Measurements from ENCODE around the gene TMPRSS11E.

The TMPRSS11E gene

GRCh38 chr4:68460085-68460484 lies 12.8 kb downstream of the TMPRSS11E start:
- no peak for DNase-seq
- Histone ChIP-seq H3K4me3 (ENCODE audit: low read depth, low read length) (no peak overlapping the region), H3K36me3 (no peaks in the 10 kb centered on the region), H3K4me1 (no peaks in the 10 kb centered on the region), H3K27me3 (no peaks in the 10 kb centered on the region), H3K9me3 (no peaks in the 10 kb centered on the region)
- TF ChIP-seq, protein P1, sequence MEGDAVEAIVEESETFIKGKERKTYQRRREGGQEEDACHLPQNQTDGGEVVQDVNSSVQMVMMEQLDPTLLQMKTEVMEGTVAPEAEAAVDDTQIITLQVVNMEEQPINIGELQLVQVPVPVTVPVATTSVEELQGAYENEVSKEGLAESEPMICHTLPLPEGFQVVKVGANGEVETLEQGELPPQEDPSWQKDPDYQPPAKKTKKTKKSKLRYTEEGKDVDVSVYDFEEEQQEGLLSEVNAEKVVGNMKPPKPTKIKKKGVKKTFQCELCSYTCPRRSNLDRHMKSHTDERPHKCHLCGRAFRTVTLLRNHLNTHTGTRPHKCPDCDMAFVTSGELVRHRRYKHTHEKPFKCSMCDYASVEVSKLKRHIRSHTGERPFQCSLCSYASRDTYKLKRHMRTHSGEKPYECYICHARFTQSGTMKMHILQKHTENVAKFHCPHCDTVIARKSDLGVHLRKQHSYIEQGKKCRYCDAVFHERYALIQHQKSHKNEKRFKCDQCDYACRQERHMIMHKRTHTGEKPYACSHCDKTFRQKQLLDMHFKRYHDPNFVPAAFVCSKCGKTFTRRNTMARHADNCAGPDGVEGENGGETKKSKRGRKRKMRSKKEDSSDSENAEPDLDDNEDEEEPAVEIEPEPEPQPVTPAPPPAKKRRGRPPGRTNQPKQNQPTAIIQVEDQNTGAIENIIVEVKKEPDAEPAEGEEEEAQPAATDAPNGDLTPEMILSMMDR (IDR thresholded peaks at IDR 0.05; ENCODE audit: low read depth, low read length), result no peak

- H3K4me1 ChIP-seq, result no peaks in the 10 kb centered on the region
- TF ChIP-seq, protein P1 (IDR thresholded peaks at IDR 0.05; ENCODE audit: low read depth, low read length), result no peak
- H3K36me3 ChIP-seq, result no peaks in the 10 kb centered on the region
- DNase-seq, result no peak
- H3K9me3 ChIP-seq, result no peaks in the 10 kb centered on the region
- no peaks in the 10 kb centered on the region for H3K27me3 ChIP-seq
- no peak overlapping the region for H3K4me3 ChIP-seq (ENCODE audit: low read depth, low read length)
These were observed 14.5 kb downstream of the TMPRSS11E start for GRCh38 chr4:68461790-68462189.

GRCh38 chr4:68462691-68463090 lies 15.4 kb downstream of the TMPRSS11E start:
- Histone ChIP-seq H3K36me3 (no peaks in the 10 kb centered on the region), H3K4me3 (ENCODE audit: low read depth, low read length) (no peak overlapping the region), H3K27me3 (no peaks in the 10 kb centered on the region), H3K4me1 (no peaks in the 10 kb centered on the region), H3K9me3 (no peaks in the 10 kb centered on the region)
- DNase-seq, result no peak
- TF ChIP-seq, protein P1 (IDR thresholded peaks at IDR 0.05; ENCODE audit: low read depth, low read length), result no peak

GRCh38 chr4:68463796-68464195 lies 16.5 kb downstream of the TMPRSS11E start:
- Histone ChIP-seq H3K36me3 (no peaks in the 10 kb centered on the region), H3K4me3 (ENCODE audit: low read depth, low read length) (no peak overlapping the region), H3K9me3 (no peaks in the 10 kb centered on the region), H3K27me3 (no peaks in the 10 kb centered on the region), H3K4me1 (no peaks in the 10 kb centered on the region)
- TF ChIP-seq, protein P1 (IDR thresholded peaks at IDR 0.05; ENCODE audit: low read depth, low read length), result no peak
- no peak for DNase-seq

DNA sequence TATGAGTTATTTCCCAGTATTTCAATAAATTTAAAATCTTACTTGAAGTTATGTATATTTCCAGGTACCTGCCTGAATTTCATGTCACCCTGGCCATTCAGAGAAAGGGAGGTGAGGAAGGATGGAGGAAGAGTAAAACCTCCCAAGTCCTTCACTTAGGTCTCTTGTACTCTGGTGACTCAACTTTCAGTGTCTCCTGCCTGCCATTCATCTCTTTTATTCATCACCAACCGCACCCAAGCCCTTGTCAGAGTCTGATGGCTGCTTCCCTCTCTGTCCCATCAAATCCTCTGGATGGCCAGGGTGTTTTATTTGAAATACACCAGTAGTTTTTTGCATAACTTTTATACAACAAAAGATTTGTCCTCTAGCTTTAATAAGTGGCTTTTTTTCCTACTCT lies 17.8 kb downstream of the TMPRSS11E start:
- Histone ChIP-seq H3K27me3 (no peaks in the 10 kb centered on the region), H3K4me1 (no peaks in the 10 kb centered on the region), H3K36me3 (no peaks in the 10 kb centered on the region), H3K9me3 (no peaks in the 10 kb centered on the region), H3K4me3 (ENCODE audit: low read depth, low read length) (no peak overlapping the region)
- no peak for DNase-seq
- TF ChIP-seq, protein P1 (IDR thresholded peaks at IDR 0.05; ENCODE audit: low read depth, low read length), result no peak

DNA sequence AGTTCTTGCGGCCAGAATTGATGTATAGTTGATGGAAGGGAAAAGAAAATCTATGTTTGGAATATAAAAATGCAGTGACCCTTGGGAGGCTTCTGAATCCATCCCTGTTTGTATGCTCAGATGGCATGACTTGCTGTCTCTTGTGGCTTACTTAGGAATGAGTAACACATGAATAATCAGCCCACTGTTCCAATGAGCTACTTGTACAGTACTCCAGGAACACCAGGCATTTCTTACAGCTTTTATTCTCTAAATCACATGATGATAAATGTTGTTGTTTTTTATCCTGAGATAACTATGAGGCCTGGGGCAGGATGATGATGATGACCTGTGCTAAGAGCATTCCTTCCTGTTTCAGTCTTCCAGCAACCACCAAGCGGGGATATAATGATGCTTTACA lies 18.9 kb downstream of the TMPRSS11E start:
- H3K36me3 ChIP-seq, result no peaks in the 10 kb centered on the region
- TF ChIP-seq, protein P1 (IDR thresholded peaks at IDR 0.05; ENCODE audit: low read depth, low read length), result no peak
- no peak for DNase-seq
- H3K27me3 ChIP-seq, result no peaks in the 10 kb centered on the region
- no peak overlapping the region for H3K4me3 ChIP-seq (ENCODE audit: low read depth, low read length)
- no peaks in the 10 kb centered on the region for H3K9me3 ChIP-seq
- no peaks in the 10 kb centered on the region for H3K4me1 ChIP-seq

Measured in BE2C (cell line).